Ovary (tissue), 3 donors: ENCODE results near the gene LRIG3.

ENCODE experiments used
- POLR2A ChIP-seq: fragments of 450-650 bp; IDR thresholded peaks from one replicate; pipeline ENCODE4 v1.6.1; 2017; ENCODE audit warnings: antibody characterized with exemption, mild to moderate bottlenecking, moderate library complexity
- TF ChIP-seq, protein P1 (sequence below), 3 donors: fragments of 450-650 bp in 2 of 3; fragments of 200-600 bp in 1 of 3; IDR thresholded peaks; one replicate each; pipeline versions ENCODE4 v1.5.1 to v1.8.0; 2016 to 2022; ENCODE audit warnings: antibody characterized with exemption in 3 of 3, mild to moderate bottlenecking in 1 of 3
- donor health status: DM: no; HTN: no; CAD: no.

DNA sequence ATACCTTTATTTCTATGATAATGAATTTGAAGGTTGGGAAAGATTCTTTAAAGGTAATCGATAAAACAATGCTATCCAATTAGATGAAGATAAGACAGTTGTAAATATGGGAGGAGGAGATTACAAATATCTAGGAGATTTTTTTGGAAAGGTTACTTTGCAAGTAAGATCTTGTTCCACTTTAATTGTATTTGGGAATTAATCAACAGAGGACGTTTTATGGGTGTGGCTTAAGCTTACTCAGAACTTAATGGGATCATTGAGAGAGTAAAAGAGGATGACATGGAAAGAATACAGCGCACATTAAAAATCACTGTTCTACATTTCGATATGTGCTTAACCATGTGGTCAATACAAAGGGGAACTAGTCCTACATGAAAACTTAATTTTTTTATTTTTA is 3.5 kb upstream of the LRIG3 start:
- TF ChIP-seq, protein P1, sequence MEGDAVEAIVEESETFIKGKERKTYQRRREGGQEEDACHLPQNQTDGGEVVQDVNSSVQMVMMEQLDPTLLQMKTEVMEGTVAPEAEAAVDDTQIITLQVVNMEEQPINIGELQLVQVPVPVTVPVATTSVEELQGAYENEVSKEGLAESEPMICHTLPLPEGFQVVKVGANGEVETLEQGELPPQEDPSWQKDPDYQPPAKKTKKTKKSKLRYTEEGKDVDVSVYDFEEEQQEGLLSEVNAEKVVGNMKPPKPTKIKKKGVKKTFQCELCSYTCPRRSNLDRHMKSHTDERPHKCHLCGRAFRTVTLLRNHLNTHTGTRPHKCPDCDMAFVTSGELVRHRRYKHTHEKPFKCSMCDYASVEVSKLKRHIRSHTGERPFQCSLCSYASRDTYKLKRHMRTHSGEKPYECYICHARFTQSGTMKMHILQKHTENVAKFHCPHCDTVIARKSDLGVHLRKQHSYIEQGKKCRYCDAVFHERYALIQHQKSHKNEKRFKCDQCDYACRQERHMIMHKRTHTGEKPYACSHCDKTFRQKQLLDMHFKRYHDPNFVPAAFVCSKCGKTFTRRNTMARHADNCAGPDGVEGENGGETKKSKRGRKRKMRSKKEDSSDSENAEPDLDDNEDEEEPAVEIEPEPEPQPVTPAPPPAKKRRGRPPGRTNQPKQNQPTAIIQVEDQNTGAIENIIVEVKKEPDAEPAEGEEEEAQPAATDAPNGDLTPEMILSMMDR (IDR thresholded peaks at IDR 0.05), result no peak
- no peak for TF ChIP-seq POLR2A
